Stromal cell of bone marrow (primary cell): ENCODE measurements around the gene LLCFC1.
"Not testable (repeated sequence)": the region's sequence is repeated elsewhere in the genome, so short reads cannot be mapped to it uniquely, and the experiment has no call there.

ENCODE experiments used
- DNase-seq: peaks from one replicate; pipeline ENCODE4 v3.0.0-alpha.2; 2012; ENCODE audit warnings: low read depth

LLCFC1 gene

GRCh38 chr7:142943706-142944268 lies 4.5 kb downstream of the LLCFC1 start:
- DNase-seq = no peak

GRCh38 chr7:142945001-142945400 lies 5.7 kb downstream of the LLCFC1 start:
- DNase-seq = no peak

- DNase-seq = no peak
Measured at GRCh38 chr7:142948603-142949002, 9.3 kb downstream of the LLCFC1 start.

- DNase-seq = no peak
Measured at GRCh38 chr7:142950235-142950634, 11.0 kb downstream of the LLCFC1 start.

- no peak for DNase-seq
Measured at GRCh38 chr7:142954680-142955268, 15.5 kb downstream of the LLCFC1 start.

GRCh38 chr7:142956951-142957623 lies 17.8 kb downstream of the LLCFC1 start:
- no peak for DNase-seq

- no peak for DNase-seq
Measured at GRCh38 chr7:142957723-142958122, 18.4 kb downstream of the LLCFC1 start.

- DNase-seq = no peak
Measured at GRCh38 chr7:142959202-142959601, 19.9 kb downstream of the LLCFC1 start.

GRCh38 chr7:142960955-142961512 lies 21.8 kb downstream of the LLCFC1 start:
- no peak for DNase-seq

- no peak for DNase-seq
Measured at GRCh38 chr7:142961595-142961972, 22.3 kb downstream of the LLCFC1 start.

- no peak for DNase-seq
Measured at GRCh38 chr7:142961973-142962926, 23.0 kb downstream of the LLCFC1 start, which contains the start of gene KEL. Gene KEL (minus strand): TSS chr7:142962363. CDS start chr7:142962206, 157 bp downstream.

GRCh38 chr7:142962991-142963390 lies 23.7 kb downstream of the LLCFC1 start:
- DNase-seq = no peak

- no peak for DNase-seq
Measured at GRCh38 chr7:142963993-142964392, 24.7 kb downstream of the LLCFC1 start.

- DNase-seq = no peak
Measured at GRCh38 chr7:142964502-142965246, 25.4 kb downstream of the LLCFC1 start.

- no peak for DNase-seq
Measured at GRCh38 chr7:142968229-142968628, 28.9 kb downstream of the LLCFC1 start.

- DNase-seq = no peak
Measured at GRCh38 chr7:142969183-142969582, 29.9 kb downstream of the LLCFC1 start.

GRCh38 chr7:142974626-142975025 lies 35.3 kb downstream of the LLCFC1 start:
- DNase-seq = no peak

- DNase-seq = not testable (repeated sequence)
Measured at GRCh38 chr7:142978402-142978801, 39.1 kb downstream of the LLCFC1 start.

- no peak for DNase-seq
Measured at GRCh38 chr7:142983825-142984224, 44.5 kb downstream of the LLCFC1 start.

GRCh38 chr7:142984297-142984696 lies 45.0 kb downstream of the LLCFC1 start:
- DNase-seq = no peak
